GM10248 (cell line): ENCODE data around the gene BACH2.

Experiments used
- CTCF ChIA-PET: fragments of 300-600 bp; sonication (Branson Sonifier 250); formaldehyde crosslinking; extraction: SDS; loops from one replicate; lab custom pipeline; 2021; ENCODE audit warnings: antibody characterized with exemption; lab: Yijun Ruan, JAX
- POLR2A ChIA-PET: fragments of 350-650 bp; sonication (Branson Sonifier 250); formaldehyde crosslinking; extraction: SDS; loops from one replicate; lab custom pipeline; 2020; ENCODE audit warnings: antibody characterized with exemption; lab: Yijun Ruan, JAX
- DNase-seq: peaks from one replicate; pipeline ENCODE4 v3.0.0; 2012; ENCODE audit errors: extremely low spot score
- TF ChIP-seq, protein P1 (sequence below): IDR thresholded peaks from 2 replicates; pipeline ENCODE4 v1.5.1; 2012; ENCODE audit warnings: mild to moderate bottlenecking, low read depth; ENCODE audit errors: extremely low read depth, missing control alignments, control extremely low read depth

The BACH2 gene

DNA sequence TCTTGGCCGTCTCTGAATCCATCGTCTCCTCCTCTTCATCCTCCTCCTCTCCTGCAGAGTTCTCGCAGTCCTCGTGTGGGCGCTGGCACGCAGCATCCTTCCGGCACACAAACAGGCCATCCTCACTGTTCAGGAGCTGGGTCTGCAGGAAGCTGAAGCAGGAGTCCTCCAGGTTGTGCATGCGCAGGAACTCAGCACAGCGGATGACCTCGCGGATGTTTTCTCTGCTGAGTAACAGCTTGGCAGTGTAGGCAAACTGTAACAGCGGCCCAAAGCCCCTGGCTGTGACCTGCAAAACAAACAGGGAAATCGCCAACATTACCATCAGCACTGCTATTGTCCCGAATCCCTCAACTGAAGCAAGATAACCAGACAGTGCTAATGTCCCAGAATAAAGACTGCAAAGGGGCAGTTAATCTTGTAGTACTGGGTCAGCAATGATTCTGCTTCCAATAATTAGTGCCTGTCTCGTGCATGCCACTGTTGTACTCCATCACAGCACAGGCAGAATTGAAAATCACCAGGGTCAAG lies 345.0 kb downstream of the BACH2 start:
- CTCF ChIA-PET = interaction anchor here (1.1 to 5.1 kb wide), 4 partner anchors 9 to 527 kb away, joined by 3 to 25 read pairs (median 4); no protein-coding TSS in a partner anchor
- POLR2A ChIA-PET = no interaction called here
- TF ChIP-seq, protein P1, sequence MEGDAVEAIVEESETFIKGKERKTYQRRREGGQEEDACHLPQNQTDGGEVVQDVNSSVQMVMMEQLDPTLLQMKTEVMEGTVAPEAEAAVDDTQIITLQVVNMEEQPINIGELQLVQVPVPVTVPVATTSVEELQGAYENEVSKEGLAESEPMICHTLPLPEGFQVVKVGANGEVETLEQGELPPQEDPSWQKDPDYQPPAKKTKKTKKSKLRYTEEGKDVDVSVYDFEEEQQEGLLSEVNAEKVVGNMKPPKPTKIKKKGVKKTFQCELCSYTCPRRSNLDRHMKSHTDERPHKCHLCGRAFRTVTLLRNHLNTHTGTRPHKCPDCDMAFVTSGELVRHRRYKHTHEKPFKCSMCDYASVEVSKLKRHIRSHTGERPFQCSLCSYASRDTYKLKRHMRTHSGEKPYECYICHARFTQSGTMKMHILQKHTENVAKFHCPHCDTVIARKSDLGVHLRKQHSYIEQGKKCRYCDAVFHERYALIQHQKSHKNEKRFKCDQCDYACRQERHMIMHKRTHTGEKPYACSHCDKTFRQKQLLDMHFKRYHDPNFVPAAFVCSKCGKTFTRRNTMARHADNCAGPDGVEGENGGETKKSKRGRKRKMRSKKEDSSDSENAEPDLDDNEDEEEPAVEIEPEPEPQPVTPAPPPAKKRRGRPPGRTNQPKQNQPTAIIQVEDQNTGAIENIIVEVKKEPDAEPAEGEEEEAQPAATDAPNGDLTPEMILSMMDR = no peak
- no peak for DNase-seq

DNA sequence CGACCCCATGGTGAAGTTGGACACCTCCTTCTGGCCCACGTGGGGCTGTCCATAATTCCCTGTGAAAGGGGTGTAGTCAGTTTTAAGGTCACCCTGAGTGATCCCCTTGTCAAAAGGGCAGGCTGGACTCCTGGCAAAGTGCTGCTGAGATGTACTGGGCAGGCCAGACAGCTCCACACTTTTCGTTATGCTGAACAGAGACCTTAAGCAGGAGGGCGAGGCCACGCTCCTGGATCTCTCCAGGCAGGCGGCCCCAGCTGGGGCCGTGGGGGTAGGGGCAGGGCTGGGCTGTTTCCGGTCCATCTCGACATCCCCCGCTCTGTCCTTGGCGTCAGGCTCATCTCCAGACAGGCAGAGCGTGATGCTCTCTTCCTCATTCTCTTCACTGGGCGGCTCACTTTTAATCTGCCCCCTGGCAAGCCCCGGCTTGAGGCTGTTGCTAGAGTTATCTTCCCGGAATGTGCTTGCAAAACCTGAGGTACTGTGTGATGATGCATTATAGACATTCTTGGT lies 345.7 kb downstream of the BACH2 start:
- ChIA-PET CTCF (interaction anchor here (1.1 to 5.1 kb wide), 3 partner anchors 8 to 528 kb away, joined by 3 to 25 read pairs (median 4); no protein-coding TSS in a partner anchor), POLR2A (no interaction called here)
- TF ChIP-seq, protein P1 = no peak
- DNase-seq = no peak

DNA sequence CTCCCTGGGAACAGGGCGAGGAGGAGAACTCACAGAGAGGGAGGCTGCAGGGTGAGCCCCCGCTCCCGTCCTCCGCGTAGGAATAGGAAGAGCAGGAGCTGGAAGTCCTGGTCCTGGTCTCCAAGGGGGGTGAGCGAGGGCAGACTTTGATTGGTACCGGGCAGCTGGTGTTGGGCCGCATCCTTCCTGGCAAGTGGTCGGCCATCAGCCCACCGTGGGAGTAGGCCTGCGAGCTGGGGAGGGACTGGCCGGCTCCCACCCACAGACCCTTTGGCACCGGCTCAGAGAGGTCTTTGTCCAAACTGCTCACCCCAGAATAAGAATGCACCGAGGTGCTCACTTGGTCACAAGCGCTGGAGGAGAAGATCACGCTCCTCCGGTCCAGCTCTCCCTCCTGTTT lies 346.2 kb downstream of the BACH2 start:
- ChIA-PET POLR2A (no interaction called here), CTCF (interaction anchor here (1.2 to 5.1 kb wide), 2 partner anchors 10 to 529 kb away, joined by 4 to 25 read pairs; no protein-coding TSS in a partner anchor)
- TF ChIP-seq, protein P1 = no peak
- no peak for DNase-seq

DNA sequence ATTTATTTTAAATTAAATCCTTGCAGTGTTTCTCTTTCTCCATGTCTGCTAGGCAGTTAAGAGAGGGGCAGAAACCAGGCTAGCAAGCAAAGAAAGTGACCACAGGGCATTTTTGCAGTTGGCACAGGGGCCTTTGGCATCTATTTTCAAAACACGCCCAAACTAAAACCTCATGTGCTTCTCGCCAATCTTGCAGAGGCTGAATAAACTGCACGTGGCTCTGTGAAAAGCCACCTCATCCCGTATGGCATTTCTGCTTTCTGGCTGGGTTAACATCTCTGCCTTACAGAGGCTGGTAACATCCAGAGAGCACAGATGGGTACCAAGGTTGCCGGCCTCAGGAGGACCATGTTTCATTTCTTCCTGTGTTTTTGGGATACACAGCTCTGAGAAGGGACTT lies 347.8 kb downstream of the BACH2 start:
- TF ChIP-seq, protein P1 = no peak
- POLR2A ChIA-PET = no interaction called here
- DNase-seq = no peak
- CTCF ChIA-PET = interaction anchor here (1.2 to 1.4 kb wide), 2 partner anchors 8 to 444 kb away, joined by 3 to 6 read pairs; no protein-coding TSS in a partner anchor

DNA sequence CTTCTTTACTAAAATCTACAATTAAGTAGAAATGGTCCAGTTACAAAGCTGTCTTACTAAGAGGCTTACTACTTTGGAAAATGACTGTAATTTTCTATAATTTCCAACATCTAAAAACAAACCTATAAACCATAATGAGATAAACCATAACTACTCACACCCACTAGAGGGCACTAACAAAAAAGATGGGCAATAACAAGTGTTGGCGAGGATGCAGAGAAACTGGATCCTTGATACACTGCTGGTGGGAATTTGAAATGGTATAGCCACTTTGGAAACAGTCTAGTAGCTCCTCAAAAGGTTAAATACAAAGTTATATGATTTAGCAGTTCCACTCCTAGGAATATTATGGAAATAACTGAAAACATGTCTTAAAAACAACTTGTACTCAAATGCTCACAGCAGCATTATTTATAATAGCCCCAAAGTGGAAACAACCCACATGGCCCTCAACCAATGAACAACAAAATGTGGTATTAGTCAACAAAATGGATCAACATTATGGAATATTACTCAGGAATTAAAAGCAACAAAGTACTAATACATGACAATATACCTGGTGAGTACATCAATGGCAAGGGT lies 351.7 kb downstream of the BACH2 start:
- TF ChIP-seq, protein P1 = no peak
- CTCF ChIA-PET = interaction anchor here (9.6 kb wide), 1 partner anchor 534 kb away, joined by 136 read pairs; no protein-coding TSS in a partner anchor
- DNase-seq = no peak
- POLR2A ChIA-PET = no interaction called here

DNA sequence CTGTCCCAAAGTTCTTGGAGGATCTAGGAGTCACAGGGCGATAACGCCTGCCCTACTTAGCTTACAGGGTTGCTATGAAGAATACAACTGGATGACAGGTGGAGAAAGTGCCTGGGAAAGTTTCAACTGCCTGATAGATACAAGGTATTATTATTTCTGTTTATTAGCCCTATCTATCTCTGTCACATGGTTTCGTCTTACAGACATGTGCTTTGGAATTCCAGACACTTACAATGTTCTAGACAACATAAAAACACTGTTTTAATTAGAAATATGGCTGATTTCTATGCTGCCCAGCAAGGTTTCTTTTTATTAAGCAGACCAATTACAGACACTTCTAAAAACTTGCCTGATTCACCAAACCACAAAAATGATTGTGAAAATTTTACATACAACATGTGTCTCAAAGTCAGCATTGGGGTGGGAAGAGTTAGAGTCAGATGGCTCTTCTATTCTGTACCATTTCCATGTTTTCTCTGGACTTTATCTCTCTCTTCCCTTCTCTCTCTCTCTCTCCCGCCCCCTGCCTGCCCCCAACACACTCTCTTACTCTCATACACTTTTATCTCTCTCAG lies 352.4 kb downstream of the BACH2 start:
- POLR2A ChIA-PET = no interaction called here
- CTCF ChIA-PET = interaction anchor here (1.1 to 9.6 kb wide), 2 partner anchors 362 to 535 kb away, joined by 3 to 136 read pairs; no protein-coding TSS in a partner anchor
- DNase-seq = no peak
- TF ChIP-seq, protein P1 = no peak
